Measurements from ENCODE around the gene ADAMTS7. TPM values are rescaled to one million over a fixed set of nuclear protein-coding genes. Genes with fewer than 3 reads are reported as not detected.

The ADAMTS7 gene
- total and polyA plus RNA-seq, 2 of the 13 experiments (the other 11 are each of a cell fraction or from before 2014, with no cell fraction given): 0.09 to 0.12 TPM

- TF ChIP-seq PAXIP1 (CRISPR knock-in tag; conservative IDR thresholded peaks at IDR 0.05) (peak; percentile 55; the same call in 1 of the 2 replicates), GABPB1 (CRISPR knock-in tag; IDR thresholded peaks at IDR 0.05) (0 out of 2 replicates have a peak, but pooled peaks have one; percentile 15), CEBPG (CRISPR knock-in tag; IDR thresholded peaks at IDR 0.05) (peak; percentile 49), SALL1 (CRISPR knock-in tag; IDR thresholded peaks at IDR 0.05) (peak; percentile 49; the same call in 1 of the 2 replicates), NR2F1 (CRISPR knock-in tag; IDR thresholded peaks at IDR 0.05) (0 out of 4 replicates have a peak, but pooled peaks of 1 of the 2 experiments have one; percentile 10), ZGPAT (CRISPR knock-in tag; IDR thresholded peaks at IDR 0.05) (peak; percentile 58; the same call in 1 of the 2 replicates), ZNF281 (CRISPR knock-in tag; IDR thresholded peaks at IDR 0.05; ENCODE audit: borderline replicate concordance) (peak; percentile 82), ARID5B (CRISPR knock-in tag; IDR thresholded peaks at IDR 0.05) (peak; percentile 28; the same call in 1 of the 2 replicates), DRAP1 (CRISPR knock-in tag; IDR thresholded peaks at IDR 0.05) (0 out of 2 replicates have a peak, but pooled peaks have one; percentile 23), RXRA (CRISPR knock-in tag; IDR thresholded peaks at IDR 0.05) (peak; percentile 24; the same call in 1 of the 2 replicates), FOXA3 (CRISPR knock-in tag; IDR thresholded peaks at IDR 0.05) (peak; percentile 62; the same call in 1 of the 2 replicates)
Observed at GRCh38 chr15:78719819-78720450, 91.3 kb downstream of the ADAMTS7 start (continued).
